Gastroesophageal sphincter (tissue), 4 donors: Measurements from ENCODE around the gene MRGPRE. TPM values are rescaled to one million over a fixed set of nuclear protein-coding genes. Genes with fewer than 3 reads are reported as not detected.
A peak's percentile ranks its signal among the peaks of the same experiment; 100 is the strongest.

Experiments used
- ATAC-seq: fragments of 150-250 bp; one replicate; pipeline ENCODE4 v1.9.1; 2016; ENCODE audit warnings: mild to moderate bottlenecking, moderate library complexity
- H3K27ac ChIP-seq, 4 donors: fragments of 200-600 bp; sonication (generic) in 3 of 4; 1 replicate in 3 of 4; 2 replicates in 1 of 4; pipeline ENCODE4 v1.5.1; 2016 to 2019
- H3K27me3 ChIP-seq: fragments of 200-600 bp; sonication (generic); one replicate; pipeline ENCODE4 v1.5.1; 2019
- H3K36me3 ChIP-seq, 2 donors: fragments of 200-600 bp; sonication (generic); one replicate each; pipeline ENCODE4 v1.5.1; 2019; ENCODE audit warnings: control low read depth in 1 of 2
- H3K4me1 ChIP-seq, 3 donors: fragments of 200-600 bp; sonication (generic); 1 replicate in 2 of 3; 2 replicates in 1 of 3; pipeline ENCODE4 v1.5.1; 2016 to 2019; ENCODE audit warnings: control low read depth in 2 of 3
- H3K4me3 ChIP-seq, 2 donors: fragments of 200-600 bp; sonication (generic); one replicate each; pipeline ENCODE4 v1.5.1; 2019; ENCODE audit warnings: mild to moderate bottlenecking in 1 of 2, moderate library complexity in 1 of 2
- H3K9me3 ChIP-seq, 3 donors: fragments of 200-600 bp; sonication (generic); one replicate each; pipeline ENCODE4 v1.5.1; 2017 to 2019; ENCODE audit warnings: control low read depth in 2 of 3
- CTCF ChIP-seq, 4 experiments: fragments of 200-600 bp in 2 of 4; fragments of 450-650 bp in 2 of 4; sonication (generic) in 1 of 4; IDR thresholded peaks; one replicate each; pipeline ENCODE4 v1.5.1; 2017 to 2019; ENCODE audit warnings: antibody characterized with exemption in 4 of 4, mild to moderate bottlenecking in 2 of 4, moderate library complexity in 2 of 4
- EP300 ChIP-seq: sonication (generic); formaldehyde crosslinking; IDR thresholded peaks from one replicate; pipeline ENCODE4 v1.6.1; 2017; ENCODE audit warnings: antibody characterized with exemption, mild to moderate bottlenecking
- POLR2A ChIP-seq, 2 donors: fragments of 450-650 bp; IDR thresholded peaks; one replicate each; pipeline ENCODE4 v1.6.1; 2017; ENCODE audit warnings: antibody characterized with exemption in 2 of 2, mild to moderate bottlenecking in 2 of 2, moderate library complexity in 1 of 2
- POLR2AphosphoS5 ChIP-seq: sonication (generic); formaldehyde crosslinking; IDR thresholded peaks from one replicate; pipeline ENCODE4 v1.6.1; 2017; ENCODE audit warnings: antibody characterized with exemption
- WGBS, 2 donors: methylation state at CpG; one replicate each; pipeline ENCODE4 v1.1.5; 2018; ENCODE audit warnings: low coverage in 1 of 2; 5-methylcytosine and 5-hydroxymethylcytosine counted together
- total RNA-seq, 4 donors: library from RNA; depleted of rRNA; stranded (reverse); fragments of >200 nt; gene quantifications; one replicate each; pipeline ENCODE4 v1.1.0, GENCODE V29; 2016

Gene MRGPRE
- total RNA-seq, 4 donors from 2014 or later, result not detected

GRCh38 chr11:3203221-3204043 lies 28.8 kb downstream of the MRGPRE start:
- 7 to 45% methylated on average over 3 to 4 of the region's 51 CpGs for WGBS, 2 donors
- Histone ChIP-seq H3K4me1 (peaks cover 0 to 25% (median 10%) of the 10 kb centered on the region in 3 donors), H3K4me3 (peak overlapping the region in 1 of 2 donors; percentile 8), H3K27me3 (peaks cover 60% of the 10 kb centered on the region), H3K36me3 (no peaks in the 10 kb centered on the region), H3K27ac (no peak overlapping the region), H3K9me3 (no peaks in the 10 kb centered on the region)
- peak; percentile 44 for ATAC-seq
- TF ChIP-seq CTCF (IDR thresholded peaks at IDR 0.05) (peak in 1 of 4 experiments; percentile 13), EP300 (no peak)

DNA sequence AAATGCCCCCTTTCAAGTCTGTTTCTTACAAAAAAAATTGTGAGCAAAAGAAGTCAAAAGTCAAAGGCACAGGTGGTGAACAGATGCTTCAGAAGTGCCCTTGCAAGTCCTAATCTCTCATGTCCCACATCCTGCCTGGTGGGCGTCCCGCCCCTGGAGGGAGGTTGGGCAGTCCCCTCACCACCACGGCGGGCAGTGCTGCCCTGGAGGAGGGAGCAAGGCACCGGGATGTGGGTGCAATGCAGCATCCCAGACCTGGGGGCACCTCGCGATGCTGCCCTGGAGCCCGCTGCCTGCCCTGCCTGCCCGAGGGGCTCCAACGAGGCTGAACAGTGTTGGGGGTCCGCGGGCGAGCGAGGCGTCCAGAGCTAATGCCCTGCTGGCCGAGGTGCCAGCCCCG lies 29.5 kb downstream of the MRGPRE start:
- no peak overlapping the region for H3K27ac ChIP-seq
- 20% methylated on average over 2 of the region's 17 CpGs; no CpG with 5 or more reads in 1 of the 2 donors for whole genome bisulfite sequencing, 2 donors
- H3K36me3 ChIP-seq, result no peaks in the 10 kb centered on the region
- H3K27me3 ChIP-seq, result peaks cover 66% of the 10 kb centered on the region
- no peak for TF ChIP-seq CTCF (IDR thresholded peaks at IDR 0.05)
- no peak for TF ChIP-seq POLR2A (IDR thresholded peaks at IDR 0.05)
- TF ChIP-seq POLR2AphosphoS5, result no peak
- TF ChIP-seq EP300, result no peak
- ATAC-seq, result no peak
- H3K4me3 ChIP-seq, result no peak overlapping the region
- H3K4me1 ChIP-seq, result peaks cover 0 to 25% (median 10%) of the 10 kb centered on the region in 3 donors
- no peaks in the 10 kb centered on the region for H3K9me3 ChIP-seq

GRCh38 chr11:3202305-3202704 lies 29.9 kb downstream of the MRGPRE start:
- ATAC-seq, result no peak
- peaks cover 0 to 25% (median 10%) of the 10 kb centered on the region in 3 donors for H3K4me1 ChIP-seq
- TF ChIP-seq CTCF (IDR thresholded peaks at IDR 0.05) (no peak), EP300 (no peak)

DNA sequence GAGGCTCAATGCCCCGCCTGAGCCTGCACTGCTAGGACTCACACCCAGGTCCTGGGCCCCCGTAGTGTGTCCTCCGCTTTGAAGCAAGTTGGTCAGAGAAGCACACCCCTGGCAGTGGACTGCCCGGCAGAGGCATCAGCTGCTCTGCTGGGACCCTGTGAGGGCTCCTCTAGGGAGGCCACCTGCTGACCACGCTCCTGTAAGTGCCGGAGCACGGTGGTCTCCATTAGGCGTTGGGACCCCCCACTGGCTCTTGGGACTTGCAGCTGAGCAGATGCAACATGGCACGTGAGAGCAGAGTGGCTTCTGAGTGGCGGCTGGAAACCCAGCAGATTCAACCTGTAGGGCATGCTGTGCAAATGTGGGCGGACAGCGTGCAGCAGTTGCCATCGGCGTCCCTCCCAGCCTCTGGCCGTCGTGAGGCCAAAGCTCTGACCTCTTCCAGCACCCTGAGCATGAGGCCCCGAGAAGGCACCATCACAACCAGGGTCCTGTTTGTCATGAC lies 30.5 kb downstream of the MRGPRE start:
- H3K4me1 ChIP-seq, result peaks cover 0 to 25% (median 10%) of the 10 kb centered on the region in 3 donors
- TF ChIP-seq POLR2A (IDR thresholded peaks at IDR 0.05) (no peak), EP300 (no peak)
- H3K36me3 ChIP-seq, result no peaks in the 10 kb centered on the region
- H3K27me3 ChIP-seq, result peaks cover 74% of the 10 kb centered on the region
- WGBS, 2 donors, result no CpG with 5 or more reads among the region's 17 CpGs
- no peak overlapping the region for H3K27ac ChIP-seq
- ATAC-seq, result no peak
- H3K4me3 ChIP-seq, result no peak overlapping the region
- no peaks in the 10 kb centered on the region for H3K9me3 ChIP-seq

More at GRCh38 chr11:3202305-3202704, 29.9 kb downstream of the MRGPRE start:
- Histone ChIP-seq H3K36me3 (no peaks in the 10 kb centered on the region), H3K27ac (no peak overlapping the region), H3K4me3 (no peak overlapping the region), H3K9me3 (no peaks in the 10 kb centered on the region), H3K27me3 (peaks cover 71% of the 10 kb centered on the region)
- no CpG with 5 or more reads among the region's 7 CpGs for WGBS, 2 donors

GRCh38 chr11:3201112-3201581 lies 31.1 kb downstream of the MRGPRE start:
- H3K9me3 ChIP-seq, result no peaks in the 10 kb centered on the region
- no peak overlapping the region for H3K4me3 ChIP-seq
- TF ChIP-seq POLR2A (IDR thresholded peaks at IDR 0.05), result no peak
- TF ChIP-seq CTCF (IDR thresholded peaks at IDR 0.05), result no peak
- TF ChIP-seq EP300, result no peak
- TF ChIP-seq POLR2AphosphoS5, result no peak
- H3K27ac ChIP-seq, result no peak overlapping the region
- no CpG with 5 or more reads among the region's 15 CpGs for WGBS, 2 donors
- H3K36me3 ChIP-seq, result no peaks in the 10 kb centered on the region
- peaks cover 78% of the 10 kb centered on the region for H3K27me3 ChIP-seq
- ATAC-seq, result no peak
- peaks cover 0 to 25% (median 10%) of the 10 kb centered on the region in 3 donors for H3K4me1 ChIP-seq
